HG03064 (cell line): Measurements from ENCODE around the gene PLCXD1.
A peak's percentile ranks its signal among the peaks of the same experiment; 100 is the strongest.
"Not testable (repeated sequence)": the region's sequence is repeated elsewhere in the genome, so short reads cannot be mapped to it uniquely, and the experiment has no call there.

Source experiments
- ATAC-seq: cut with Tn5 transposase; IDR thresholded peaks from one replicate; pipeline ENCODE4 v1.9.1; 2021; ENCODE audit warnings: low read depth; ENCODE audit not compliant: unreplicated experiment

PLCXD1 gene

DNA sequence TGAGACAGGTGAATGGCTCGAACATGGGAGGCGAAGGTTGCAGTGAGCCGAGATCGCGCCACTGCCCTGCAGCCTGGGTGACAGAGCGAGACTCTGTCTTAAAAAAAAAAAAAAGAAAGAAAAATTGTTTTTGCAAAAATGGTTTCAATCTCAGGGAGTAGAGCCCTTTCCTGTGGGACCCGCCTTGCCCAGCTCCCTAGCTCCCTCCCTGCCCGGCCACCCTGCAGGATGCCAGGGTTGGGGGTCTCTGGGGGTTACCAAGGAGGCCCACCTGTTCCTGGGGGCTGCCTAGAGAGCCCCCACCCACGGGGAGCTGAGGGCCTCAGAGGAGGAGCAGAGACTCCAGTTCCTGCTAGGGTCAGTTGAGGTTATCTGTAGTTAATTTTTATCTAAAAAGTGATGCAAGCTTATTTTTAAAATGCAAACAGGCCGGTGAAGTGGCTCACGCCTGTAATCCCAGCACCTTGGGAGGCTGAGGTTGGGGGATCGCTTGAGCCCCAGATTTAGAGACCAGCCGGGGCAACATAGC, 18.7 kb upstream of the PLCXD1 start:
- ATAC-seq = peak; percentile 76

DNA sequence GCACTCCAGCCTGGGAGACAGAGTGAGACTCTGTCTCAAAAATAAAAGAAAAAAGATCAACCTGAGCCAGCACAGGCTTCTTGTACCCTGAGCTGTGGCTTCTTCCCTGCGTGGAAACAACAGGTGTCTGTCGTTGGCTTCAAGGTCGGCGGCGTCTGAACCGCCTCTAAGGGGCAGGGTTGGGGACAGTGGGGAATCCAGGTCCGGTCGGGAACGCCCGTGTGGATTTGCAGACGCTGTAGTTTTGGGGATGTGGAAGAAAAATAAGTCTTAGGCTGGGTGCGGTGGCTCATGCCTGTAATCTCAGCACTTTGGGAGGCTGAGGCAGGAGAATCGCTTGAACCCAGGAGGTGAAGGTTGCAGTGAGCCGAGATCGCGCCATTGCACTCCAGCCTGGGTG, 17.2 kb upstream of the PLCXD1 start:
- ATAC-seq = not testable (repeated sequence)

DNA sequence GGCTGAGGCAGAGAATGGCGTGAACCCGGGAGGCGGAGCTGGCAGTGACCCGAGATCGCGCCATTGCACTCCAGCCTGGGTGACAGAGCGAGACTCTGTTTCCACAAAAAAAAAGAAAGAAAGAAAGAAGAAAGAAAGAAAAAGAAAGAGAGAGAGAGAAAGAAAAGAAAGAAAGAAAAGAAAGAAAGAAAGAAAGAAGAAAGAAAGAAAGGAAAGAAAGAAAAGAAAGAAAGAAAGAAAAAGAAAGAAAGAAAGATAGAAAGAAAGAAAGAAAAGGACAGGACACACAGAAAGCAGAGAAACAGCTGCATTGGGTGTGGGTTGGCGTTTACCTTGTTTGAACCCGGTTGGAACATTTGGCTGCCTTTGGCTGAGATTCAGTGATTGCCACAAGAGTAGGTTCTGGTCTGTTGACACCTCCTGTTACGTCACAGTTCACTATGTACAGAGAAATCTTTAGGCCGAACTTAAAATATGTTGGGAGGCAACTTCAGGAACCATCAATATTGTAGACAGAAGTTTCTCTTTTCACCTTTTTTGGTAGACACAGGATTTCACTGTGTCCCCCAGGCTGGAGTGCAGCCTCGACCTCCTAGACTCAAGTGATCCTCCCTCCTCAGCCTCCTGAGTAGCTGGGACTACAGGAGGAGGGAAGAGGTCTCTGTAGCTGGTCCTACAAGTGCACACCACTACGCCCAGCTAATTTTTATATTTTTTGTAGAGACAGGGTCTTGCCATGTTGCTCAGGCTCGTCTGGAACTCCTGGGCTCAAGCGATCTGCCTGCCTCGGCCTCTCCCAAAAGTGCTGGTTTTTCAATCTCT, 16.3 kb upstream of the PLCXD1 start:
- ATAC-seq = no peak

DNA sequence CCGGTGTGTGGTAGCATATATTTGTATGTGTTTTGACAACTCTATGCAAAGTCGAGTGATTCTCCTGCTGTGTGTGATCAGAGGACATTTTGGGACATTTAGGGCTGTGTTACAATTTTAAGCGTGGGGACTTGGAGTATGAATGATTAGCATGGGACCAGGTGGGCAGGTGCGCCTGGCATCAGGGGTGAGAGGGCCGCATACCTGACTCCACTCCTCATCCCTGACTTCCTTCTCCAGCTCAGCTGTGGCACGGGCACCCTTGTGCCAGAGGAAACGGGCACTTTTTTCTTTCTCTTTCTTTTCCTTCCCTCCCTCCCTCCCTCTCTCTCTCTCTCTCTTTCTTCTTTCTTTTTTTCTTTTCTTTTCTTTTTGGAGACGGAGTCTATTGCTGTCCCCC, 15.7 kb upstream of the PLCXD1 start:
- no peak for ATAC-seq

DNA sequence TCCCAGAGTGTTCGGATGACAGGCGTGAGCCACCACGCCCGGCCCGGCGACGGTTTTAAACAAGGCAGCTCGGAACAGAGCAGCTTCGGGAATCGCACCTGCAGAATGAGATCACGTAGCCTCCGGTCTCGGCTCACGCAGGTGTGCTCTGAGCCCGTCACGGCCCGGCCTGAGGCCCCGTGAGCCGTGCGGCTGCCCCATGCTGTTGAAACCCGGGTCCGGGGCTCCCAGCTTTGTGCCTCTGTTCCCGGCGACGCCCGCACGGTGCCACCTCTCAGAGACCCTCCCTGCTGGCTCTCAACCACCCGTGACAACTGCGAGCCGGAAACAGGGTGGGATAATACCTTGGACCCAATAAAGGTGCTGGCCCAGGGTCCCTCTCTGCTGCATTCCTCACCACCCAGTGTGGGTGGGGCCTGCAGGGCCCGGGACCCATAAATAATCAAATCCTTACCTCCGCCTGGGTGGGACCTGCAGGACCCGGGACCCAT, 13.4 kb upstream of the PLCXD1 start:
- no peak for ATAC-seq

DNA sequence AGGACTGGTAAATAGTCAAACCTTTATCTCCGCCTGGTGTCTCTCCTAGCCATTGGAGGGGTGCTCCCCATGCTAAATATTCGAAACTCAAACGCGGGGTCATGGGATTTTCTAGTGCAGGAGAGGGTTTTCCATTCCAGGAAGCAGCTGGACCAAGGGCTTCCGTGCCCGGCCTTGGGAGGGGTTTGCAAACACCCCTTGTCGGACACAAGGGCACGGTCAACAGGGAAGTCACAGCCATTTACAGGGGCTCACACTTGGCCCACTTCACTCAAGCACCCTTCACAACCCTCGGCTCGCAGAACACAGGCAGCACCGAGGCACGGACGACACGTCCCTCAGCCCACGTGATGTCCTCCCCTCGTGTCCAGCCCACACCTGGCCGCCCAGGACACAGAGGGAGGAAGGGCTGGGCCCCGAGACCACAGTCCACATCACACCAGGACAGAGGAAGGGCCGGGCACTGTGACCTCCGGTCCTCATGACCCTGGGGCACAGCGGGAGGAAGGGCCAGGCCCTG, 10.3 kb upstream of the PLCXD1 start:
- ATAC-seq = no peak

DNA sequence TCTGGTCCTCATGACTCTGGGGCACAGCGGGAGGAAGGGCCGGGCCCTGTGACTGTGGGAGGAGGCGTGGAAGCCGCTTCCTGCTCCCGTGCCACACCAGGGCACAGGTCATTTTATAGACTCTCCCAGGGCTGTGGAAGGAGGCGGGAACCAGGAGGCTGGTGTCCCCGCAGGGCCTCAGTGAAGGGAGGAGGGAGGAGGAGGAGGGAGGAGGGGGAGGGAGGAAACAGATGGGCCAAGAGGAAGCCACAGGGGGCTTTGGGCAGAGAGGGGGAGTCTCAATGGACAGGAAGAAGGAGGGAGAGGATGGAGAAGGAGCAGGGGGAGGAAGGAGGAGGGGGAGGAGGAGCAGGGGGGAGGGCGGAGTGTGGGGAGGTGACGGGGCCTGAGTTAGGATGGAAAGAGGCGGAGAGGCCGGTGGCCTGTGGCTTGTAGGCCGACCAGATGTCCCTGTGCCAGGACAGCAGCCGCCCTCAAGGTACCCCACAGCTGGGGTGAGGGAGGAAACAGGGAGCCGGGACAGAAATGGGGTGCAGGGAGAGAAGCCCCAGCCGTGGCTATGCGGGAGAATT, 6.2 kb upstream of the PLCXD1 start:
- no peak for ATAC-seq

DNA sequence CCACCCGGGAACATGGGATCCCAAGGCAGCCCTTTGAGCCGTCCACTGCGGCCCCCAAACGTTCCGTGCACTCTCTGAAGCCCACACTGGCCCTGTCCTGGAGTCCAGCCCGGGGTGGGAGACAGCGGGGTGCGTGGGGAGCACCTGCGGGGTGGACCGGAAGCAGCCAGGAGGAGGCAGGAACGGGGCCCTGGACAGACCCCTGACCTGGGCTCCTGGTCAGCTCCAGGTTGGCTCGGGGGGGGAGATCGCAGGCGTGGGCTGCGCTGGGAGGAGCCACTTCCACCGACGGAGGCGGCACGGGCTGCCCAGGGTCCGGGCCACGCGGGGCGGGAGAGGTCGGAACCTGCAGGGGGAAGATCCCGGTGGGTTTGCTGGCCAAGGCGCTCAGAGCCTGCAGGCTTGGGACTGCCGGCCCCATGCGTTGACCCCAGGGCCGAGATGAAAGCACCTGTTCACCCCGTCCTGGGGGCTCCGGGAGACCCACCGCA, 5.7 kb upstream of the PLCXD1 start:
- peak; percentile 27 for ATAC-seq

DNA sequence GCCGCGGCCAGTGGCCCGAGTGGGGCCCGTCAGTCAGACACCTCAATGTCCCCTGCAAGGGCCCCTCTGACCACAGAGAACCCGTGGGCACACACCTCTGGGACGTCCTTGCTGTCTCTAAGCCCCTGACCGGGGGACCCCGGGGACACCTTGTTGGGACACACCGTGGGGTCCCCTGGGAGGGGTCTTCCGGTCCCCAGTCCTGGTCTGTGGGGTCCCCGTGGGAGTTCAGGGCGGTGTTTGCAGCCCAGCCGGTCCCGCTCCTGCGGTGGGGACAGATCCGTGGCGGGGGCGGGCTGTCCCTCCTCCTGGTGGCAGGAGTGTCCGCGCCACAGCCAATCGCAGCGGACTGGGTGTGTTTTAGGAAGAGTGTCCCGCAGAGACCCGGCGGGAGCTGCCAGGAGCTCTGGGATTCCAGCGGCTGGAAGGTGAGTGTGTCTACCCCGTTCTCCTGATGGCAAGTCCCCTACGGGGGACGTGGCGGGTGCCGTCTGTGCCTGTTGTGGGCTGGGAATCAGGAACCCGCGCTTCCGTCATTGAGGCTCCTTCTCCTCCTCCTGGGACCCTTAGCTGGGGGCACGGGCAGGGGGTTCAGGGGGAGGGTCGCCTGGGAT, 5.1 kb upstream of the PLCXD1 start:
- peak; percentile 76 for ATAC-seq

DNA sequence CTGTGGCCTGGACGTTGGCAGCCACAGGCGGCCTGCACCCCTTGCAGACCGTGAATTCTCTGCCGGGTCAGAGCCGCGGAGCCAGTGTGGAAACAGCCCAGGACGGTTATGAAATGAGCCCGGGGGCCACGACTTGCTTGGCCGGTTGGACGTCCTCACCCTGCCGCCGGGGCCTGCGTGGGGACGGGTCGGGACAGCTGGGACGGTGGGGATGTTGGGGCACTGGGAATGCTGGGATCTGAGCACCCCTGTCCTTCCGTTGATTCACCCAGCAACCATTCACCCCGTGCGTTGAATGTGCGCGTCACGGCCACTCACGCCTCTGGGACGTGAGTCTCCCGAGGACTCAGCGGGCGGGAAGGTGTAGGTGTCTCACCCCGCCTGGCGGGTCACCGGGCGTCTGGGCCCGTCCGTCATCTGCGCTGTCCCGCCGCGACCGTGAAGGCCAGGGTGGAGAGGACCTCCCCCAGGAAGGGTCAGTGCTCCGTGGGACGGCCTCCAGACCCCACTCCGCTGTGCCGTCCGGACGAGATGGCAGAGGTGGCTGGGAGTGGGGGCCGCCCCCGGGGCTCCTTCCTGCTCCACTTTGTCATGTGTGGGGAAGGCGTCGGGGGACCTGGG, 4.5 kb upstream of the PLCXD1 start:
- peak; percentile 28 for ATAC-seq

DNA sequence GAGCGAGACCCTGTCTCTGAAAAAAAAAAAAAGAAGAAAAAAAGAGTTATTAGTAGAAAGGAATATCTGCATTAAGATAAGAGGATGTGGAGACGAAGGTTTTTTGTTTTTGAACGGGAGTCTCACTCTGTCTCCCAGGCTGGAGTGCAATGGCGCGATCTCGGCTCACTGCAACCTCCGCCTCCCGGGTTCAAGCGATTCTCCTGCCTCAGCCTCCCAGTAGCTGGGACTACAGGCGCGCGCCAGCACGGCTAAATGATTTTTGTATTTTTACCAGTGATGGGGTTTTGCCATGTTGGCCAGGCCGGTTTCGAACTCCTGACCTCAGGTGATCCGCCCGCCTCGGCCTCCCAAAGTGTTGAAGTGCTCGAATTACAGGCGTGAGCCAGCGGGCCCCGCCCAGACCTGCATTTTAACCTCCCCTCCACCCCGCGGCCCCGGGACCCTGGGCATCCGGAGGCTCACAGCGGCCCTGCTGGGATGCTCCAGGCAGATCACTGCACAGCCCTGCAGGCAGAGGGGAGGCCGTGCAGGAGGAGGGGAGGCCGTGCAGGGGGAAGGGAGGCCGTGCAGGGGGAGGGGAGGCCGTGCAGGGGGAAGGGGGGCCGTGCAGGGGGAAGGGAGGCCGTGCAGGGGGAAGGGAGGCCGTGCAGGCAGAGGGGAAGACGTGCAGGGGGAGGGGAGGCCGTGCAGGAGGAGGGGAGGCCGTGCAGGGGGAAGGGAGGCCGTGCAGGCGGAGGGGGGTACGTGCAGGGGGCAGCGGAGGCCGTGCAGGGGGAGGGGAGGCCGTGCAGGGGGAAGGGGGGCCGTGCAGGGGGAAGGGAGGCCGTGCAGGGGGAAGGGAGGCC, 1.2 kb upstream of the PLCXD1 start:
- ATAC-seq = not testable (repeated sequence)

DNA sequence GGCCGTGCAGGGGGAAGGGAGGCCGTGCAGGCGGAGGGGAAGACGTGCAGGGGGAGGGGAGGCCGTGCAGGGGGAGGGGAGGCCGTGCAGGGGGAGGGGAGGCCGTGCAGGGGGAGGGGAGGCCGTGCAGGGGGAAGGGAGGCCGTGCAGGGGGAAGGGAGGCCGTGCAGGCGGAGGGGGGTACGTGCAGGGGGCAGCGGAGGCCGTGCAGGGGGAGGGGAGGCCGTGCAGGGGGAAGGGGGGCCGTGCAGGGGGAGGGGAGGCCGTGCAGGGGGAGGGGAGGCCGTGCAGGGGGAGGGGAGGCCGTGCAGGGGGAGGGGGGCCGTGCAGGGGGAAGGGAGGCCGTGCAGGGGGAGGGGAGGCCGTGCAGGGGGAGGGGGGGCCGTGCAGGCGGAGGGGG, 459 bp upstream of the PLCXD1 start:
- not testable (repeated sequence) for ATAC-seq

DNA sequence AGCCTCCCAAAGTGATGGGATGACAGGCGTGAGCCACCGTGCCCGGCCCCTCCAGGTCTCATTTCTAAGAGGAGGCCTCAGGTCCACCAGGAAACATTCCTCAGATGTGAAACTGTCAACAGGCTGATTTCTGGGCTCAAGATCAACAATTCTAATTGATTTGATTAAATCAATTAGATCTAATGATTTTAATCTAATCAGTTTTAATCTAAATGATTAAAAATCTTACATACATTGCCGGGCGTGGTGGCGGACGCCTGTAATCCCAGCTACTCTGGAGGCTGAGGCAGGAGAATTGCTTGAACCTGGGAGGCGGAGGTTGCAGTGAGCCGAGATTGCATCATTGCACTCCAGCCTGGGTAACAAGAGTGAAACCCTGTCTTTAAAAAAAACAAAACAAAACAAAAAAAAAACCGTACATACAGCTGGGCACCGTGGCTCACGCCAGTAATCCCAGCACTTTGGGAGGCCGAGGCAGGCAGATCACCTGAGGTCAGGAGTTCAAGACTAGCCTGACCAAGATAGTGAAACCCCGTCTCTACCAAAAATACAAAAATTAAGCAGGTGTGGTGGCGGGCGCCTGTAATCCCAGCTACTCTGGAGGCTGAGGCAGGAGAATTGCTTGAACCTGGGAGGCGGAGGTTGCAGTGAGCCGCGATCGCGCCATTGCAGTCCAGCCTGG, 960 bp downstream of the PLCXD1 start:
- not testable (repeated sequence) for ATAC-seq

DNA sequence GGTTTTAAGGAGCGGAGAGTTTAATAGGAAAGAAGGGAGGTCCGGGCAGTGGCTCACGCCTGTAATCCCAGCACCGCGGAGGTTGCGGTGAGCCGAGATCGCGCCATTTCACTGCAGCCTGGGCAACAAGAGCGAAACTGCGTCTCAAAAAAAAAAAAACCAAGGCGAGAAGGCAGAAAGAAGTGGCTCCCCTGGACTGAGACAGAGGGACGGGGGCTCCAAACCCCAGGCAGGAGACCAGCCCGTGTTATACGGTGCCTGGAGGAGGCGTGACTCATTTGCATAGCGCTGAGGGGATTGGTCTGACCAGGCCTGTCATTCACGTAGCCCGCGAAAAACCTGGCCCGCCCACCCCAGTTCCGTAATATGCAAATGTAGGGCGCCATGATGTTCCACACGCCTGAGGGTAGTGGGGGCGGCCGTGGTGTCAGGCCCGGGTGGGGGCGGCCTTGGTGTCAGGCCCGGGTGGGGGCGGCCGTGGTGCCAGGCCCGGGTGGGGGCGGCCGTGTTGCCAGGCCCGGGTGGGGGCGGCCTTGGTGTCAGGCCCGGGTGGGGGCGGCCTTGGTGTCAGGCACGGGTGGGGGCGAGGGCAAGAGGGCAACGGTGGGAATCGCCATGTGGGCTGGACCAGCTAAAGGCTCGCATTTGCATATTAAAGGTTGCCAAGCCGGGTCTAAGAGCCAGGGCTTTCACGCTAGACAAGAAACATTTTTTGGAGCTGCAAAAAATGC, 2.1 kb downstream of the PLCXD1 start:
- peak; percentile 96 for ATAC-seq

DNA sequence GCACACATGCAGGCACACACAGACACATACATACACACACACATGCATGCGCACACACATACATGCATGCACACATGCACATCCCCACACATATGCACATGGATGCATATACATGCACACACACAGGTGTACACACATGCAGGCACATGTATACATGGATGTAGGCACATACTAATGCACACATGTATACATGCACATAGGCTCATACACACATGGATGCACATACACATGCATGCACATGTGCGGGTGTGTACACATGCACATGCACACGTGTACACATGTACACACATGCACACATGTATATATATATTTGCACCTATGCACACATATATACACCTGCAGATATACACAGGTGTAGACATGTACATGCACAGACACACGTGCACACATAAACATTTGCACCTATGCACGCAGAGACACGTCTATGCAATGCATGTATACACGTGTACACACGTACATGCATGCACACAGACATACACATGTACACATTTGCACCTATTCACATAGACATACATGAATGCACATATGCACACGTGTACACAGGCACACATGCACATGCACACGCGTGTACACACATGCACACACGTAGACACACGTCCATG, 4.0 kb downstream of the PLCXD1 start:
- ATAC-seq = no peak

DNA sequence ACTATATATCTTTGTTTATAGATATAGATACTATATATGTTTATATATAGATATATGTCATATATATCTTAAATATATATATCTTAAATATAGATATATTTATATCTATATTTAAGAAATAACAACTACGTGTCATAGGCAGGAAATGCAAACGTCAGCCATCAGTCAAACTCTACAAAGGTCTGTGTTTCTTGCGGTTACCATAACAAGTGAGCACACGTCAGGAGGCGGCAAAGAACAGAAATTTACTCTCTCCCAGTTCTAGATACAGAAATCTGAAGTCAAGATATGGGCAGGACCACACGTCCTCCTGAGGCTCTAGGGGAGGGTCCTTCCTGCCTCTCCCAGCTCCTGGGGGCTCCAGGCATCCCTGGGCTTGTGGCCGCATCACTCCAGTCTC, 6.5 kb downstream of the PLCXD1 start:
- no peak for ATAC-seq

DNA sequence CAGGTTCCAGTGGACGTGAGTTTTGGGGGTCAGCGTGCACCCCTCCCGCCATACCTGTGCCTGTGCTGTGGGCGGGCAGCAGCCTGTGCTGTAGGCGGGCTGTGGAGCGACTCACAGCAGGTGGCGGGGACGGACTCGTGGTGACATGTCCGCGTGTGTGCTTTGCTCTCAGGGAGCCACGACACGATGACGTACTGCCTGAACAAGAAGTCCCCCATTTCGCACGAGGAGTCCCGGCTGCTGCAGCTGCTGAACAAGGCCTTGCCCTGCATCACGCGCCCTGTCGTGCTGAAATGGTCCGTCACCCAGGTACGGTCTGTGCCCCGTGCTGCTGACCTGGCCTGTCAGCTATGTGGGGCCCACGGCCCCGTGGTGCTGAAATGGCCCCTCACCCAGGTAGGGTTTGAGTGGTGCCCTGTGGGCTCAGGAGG, 7.4 kb downstream of the PLCXD1 start:
- no peak for ATAC-seq
